C4-2B (cell line): Measurements from ENCODE around the gene GRN.
A peak's percentile ranks its signal among the peaks of the same experiment; 100 is the strongest.

Experiments
- H3K27ac ChIP-seq: fragments of 450-650 bp; 2 replicates; pipeline ENCODE4 v1.5.1; 2017
- ZFX ChIP-seq: fragments of 450-650 bp; IDR thresholded peaks from 2 replicates; pipeline ENCODE4 v1.6.1; 2017
- TF ChIP-seq, protein P1 (sequence below): fragments of 450-650 bp; conservative IDR thresholded peaks from 2 replicates; pipeline ENCODE4 v1.5.1; 2017; ENCODE audit warnings: mild to moderate bottlenecking

GRN gene

DNA sequence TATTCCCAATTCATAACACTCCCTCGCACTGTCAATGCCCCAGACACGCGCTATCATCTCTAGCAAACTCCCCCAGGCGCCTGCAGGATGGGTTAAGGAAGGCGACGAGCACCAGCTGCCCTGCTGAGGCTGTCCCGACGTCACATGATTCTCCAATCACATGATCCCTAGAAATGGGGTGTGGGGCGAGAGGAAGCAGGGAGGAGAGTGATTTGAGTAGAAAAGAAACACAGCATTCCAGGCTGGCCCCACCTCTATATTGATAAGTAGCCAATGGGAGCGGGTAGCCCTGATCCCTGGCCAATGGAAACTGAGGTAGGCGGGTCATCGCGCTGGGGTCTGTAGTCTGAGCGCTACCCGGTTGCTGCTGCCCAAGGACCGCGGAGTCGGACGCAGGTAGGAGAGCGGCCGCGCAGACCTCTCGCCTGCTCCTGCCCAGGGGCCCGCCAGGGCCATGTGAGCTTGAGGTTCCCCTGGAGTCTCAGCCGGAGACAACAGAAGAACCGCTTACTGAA is at the start of gene GRN:
TSS of gene GRN (plus strand) at position 364 of the 515 bp plus-strand sequence. CDS start 3,863 bp downstream, outside the sequence.
- H3K27ac ChIP-seq, result peak within 1 kb of the TSS; percentile 65
- TF ChIP-seq, protein P1, sequence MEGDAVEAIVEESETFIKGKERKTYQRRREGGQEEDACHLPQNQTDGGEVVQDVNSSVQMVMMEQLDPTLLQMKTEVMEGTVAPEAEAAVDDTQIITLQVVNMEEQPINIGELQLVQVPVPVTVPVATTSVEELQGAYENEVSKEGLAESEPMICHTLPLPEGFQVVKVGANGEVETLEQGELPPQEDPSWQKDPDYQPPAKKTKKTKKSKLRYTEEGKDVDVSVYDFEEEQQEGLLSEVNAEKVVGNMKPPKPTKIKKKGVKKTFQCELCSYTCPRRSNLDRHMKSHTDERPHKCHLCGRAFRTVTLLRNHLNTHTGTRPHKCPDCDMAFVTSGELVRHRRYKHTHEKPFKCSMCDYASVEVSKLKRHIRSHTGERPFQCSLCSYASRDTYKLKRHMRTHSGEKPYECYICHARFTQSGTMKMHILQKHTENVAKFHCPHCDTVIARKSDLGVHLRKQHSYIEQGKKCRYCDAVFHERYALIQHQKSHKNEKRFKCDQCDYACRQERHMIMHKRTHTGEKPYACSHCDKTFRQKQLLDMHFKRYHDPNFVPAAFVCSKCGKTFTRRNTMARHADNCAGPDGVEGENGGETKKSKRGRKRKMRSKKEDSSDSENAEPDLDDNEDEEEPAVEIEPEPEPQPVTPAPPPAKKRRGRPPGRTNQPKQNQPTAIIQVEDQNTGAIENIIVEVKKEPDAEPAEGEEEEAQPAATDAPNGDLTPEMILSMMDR, result no peak
- TF ChIP-seq ZFX, result no peak

DNA sequence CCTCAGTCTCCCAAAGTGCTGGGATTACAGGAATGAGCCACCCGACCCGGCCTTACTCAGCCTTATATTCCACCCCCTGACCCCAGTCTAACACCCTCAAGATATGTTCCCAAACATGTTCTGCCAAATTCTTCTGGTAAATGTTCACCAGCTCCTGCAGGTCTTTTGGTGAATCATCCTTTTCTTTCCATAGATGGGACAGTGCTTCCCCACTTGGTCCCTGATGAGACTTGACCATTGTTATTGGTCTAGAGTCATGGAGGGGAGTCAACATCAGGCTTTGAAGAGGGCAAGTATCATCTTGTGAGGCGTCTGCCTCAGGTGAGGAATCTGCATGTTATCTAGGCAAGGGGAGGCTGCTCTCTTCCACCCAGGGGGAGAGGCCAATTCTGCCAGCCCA is 47.1 kb upstream of the GRN start:
- TF ChIP-seq, protein P1, result no peak
- no peak for TF ChIP-seq ZFX

DNA sequence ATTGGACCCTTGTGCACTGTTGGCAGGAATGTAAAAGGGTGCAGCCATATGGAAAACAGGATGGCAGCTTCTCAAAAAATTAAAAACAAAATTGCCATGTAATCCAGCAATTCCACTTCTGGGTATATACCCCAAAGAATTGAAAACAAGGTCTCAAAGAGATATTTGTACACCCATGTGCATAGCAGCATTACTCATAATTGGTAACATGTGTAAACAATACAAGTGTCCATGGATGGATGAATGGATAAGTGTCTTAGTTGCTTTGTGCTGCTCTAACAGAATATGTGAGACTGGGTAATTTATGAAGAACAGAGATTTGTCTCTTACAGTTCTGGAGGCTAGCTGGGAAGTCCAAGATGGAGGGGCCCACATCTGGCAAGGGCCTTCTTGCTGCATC is 40.5 kb upstream of the GRN start:
- TF ChIP-seq, protein P1, result no peak
- H3K27ac ChIP-seq, result no peak overlapping the region

More for the DNA sequence above, 47.1 kb upstream of the GRN start:
- H3K27ac ChIP-seq, result no peak overlapping the region

DNA sequence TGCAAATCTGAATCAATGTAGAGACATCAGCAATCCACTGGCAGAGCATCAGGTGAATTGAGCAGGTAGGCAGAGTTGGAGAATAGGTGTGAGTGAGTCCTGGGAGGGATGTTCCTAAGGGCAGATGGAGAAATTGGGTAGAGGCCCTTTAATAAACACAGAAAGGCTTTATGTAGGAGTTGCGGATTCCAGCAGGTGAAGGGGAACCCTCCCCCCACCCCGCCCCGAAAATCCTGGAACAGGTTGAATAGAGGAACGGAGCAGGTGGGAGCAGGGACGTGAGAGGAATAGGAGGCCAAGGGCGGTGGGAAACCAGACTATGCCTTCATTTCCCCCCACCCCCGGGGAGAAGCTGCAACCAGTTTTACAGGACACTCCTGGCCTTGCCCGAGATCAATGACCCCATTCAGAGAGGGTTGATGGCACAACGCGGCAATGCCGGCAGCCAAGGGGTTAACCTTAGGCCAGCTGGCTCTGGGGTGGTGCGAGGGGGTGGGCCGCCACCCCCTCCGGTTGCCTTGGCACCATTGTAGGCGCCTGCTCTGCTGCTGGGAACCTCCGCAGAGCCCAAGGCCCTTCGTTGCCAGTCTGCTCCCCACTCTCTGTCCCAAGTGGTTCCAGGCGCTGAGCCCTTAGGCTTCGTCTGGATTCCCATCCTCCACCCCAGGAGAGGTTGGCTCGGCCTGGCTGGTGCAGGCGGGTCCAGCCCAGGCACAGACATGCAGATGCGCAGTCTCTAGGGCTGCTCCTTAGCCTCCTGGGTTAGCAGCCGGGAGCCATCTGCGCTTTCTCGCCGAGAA is 37.5 kb upstream of the GRN start:
- TF ChIP-seq, protein P1, result no peak
- TF ChIP-seq ZFX, result no peak
- no peak overlapping the region for H3K27ac ChIP-seq

DNA sequence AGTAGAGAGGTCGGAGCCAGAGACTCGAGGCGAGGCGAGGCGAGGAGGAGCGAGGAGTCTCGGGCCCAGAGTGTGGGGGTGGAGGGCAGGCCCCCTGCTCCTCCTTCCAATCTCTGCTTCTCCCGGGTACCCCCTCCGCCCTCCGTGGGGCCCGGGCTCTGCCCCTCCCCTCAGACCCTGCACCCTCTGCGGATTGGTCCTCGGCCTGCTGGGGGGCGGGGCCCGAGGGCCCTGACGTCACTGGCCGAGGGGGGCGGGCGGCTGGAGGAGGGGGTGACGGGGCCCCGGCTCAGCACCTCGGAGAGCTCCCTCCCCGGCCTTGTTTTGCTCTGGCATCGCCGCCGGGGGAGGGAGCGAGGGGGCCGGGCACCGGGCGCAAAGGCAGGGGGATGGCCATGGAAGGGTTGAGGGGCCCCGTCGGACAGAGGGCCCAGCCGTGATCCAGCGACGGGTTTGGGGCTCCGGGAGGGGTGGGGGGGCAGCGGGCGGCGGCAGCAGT is 36.7 kb upstream of the GRN start, which contains the start of gene RUNDC3A:
TSS of gene RUNDC3A (plus strand) at position 282 of the 499 bp plus-strand sequence. CDS start 232 bp downstream, outside the sequence.
- no peak within 1 kb of the TSS for H3K27ac ChIP-seq
- TF ChIP-seq, protein P1, result no peak
- TF ChIP-seq ZFX, result no peak

DNA sequence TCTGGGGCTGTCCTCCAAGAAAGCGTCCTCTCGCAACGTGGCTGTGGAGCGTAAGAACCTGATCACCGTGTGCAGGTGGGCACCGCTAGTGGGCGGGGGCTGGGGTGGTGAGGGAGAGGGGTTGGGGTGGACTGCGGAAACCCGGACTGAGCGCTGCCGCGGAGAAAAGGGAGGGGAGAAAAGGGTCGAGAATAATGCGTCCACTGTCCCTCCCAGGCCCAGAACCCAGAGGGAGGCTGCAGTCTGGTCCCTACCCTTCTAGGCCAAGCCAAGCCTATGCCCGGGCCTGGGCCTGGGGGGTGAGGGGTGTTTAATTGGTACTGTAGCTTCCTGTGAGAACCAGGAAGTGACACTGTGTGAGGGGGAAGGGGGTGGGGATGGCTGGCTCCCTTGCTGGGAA is 36.2 kb upstream of the GRN start:
- no peak overlapping the region for H3K27ac ChIP-seq
- TF ChIP-seq ZFX, result no peak
- TF ChIP-seq, protein P1, result no peak

DNA sequence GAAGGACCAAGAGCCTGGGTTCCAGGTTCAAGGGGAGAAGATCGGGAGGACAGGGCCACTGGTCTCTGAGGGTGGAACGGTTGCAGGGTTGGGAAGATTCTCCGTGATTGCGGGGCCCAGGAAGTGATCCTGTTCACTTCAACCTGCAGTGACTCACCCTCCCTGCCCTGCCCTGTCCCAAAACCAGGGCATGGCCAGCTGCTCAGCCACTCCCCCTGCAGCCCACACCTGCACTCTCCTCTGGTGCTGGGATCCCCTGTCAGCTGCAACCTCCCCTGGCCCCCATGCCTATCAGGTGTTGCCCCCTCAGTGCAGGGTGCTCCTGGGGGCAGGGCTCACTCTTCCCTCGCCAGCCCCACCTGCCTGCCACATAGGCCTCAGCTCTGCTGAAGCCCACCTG is 35.6 kb upstream of the GRN start:
- no peak overlapping the region for H3K27ac ChIP-seq
- TF ChIP-seq ZFX, result no peak
- TF ChIP-seq, protein P1, result no peak
